ENCODE results near the gene ITGB5. TPM values are rescaled to one million over a fixed set of nuclear protein-coding genes. Genes with fewer than 3 reads are reported as not detected.

Gene ITGB5
- total RNA-seq, 1 experiment from 2014 or later: 77.8 TPM

DNA sequence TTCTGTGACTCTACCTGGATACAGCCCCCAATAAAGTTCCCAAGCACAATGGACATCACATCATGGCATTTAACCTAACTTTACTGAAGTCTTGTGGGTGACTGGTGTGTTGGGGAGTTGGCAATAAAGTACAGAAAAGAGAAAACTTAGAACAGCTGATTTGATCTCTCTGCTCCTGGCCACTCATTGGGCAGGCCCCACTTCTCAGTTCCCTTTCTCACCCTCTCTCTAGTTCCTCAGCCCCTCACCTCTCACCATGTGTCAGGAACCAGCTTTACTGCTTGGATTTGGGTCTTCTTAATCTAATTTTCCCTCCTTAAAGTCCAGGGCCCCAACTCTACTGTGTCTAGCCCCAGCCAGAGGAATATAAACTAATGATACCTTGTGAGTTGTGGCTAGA lies 48.1 kb upstream of the ITGB5 start (continued):
- TF ChIP-seq EZH2 (IDR thresholded peaks at IDR 0.05): no peak
- TF ChIP-seq, protein P1, sequence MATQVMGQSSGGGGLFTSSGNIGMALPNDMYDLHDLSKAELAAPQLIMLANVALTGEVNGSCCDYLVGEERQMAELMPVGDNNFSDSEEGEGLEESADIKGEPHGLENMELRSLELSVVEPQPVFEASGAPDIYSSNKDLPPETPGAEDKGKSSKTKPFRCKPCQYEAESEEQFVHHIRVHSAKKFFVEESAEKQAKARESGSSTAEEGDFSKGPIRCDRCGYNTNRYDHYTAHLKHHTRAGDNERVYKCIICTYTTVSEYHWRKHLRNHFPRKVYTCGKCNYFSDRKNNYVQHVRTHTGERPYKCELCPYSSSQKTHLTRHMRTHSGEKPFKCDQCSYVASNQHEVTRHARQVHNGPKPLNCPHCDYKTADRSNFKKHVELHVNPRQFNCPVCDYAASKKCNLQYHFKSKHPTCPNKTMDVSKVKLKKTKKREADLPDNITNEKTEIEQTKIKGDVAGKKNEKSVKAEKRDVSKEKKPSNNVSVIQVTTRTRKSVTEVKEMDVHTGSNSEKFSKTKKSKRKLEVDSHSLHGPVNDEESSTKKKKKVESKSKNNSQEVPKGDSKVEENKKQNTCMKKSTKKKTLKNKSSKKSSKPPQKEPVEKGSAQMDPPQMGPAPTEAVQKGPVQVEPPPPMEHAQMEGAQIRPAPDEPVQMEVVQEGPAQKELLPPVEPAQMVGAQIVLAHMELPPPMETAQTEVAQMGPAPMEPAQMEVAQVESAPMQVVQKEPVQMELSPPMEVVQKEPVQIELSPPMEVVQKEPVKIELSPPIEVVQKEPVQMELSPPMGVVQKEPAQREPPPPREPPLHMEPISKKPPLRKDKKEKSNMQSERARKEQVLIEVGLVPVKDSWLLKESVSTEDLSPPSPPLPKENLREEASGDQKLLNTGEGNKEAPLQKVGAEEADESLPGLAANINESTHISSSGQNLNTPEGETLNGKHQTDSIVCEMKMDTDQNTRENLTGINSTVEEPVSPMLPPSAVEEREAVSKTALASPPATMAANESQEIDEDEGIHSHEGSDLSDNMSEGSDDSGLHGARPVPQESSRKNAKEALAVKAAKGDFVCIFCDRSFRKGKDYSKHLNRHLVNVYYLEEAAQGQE (IDR thresholded peaks at IDR 0.05; ENCODE audit: low read depth): no peak
- TF ChIP-seq, protein P2, sequence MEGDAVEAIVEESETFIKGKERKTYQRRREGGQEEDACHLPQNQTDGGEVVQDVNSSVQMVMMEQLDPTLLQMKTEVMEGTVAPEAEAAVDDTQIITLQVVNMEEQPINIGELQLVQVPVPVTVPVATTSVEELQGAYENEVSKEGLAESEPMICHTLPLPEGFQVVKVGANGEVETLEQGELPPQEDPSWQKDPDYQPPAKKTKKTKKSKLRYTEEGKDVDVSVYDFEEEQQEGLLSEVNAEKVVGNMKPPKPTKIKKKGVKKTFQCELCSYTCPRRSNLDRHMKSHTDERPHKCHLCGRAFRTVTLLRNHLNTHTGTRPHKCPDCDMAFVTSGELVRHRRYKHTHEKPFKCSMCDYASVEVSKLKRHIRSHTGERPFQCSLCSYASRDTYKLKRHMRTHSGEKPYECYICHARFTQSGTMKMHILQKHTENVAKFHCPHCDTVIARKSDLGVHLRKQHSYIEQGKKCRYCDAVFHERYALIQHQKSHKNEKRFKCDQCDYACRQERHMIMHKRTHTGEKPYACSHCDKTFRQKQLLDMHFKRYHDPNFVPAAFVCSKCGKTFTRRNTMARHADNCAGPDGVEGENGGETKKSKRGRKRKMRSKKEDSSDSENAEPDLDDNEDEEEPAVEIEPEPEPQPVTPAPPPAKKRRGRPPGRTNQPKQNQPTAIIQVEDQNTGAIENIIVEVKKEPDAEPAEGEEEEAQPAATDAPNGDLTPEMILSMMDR (IDR thresholded peaks at IDR 0.05 in 2 of 3, conservative IDR thresholded peaks at IDR 0.05 in 1 of 3; ENCODE audit: borderline replicate concordance in 1 of 3, insufficient read depth in 1 of 3, low read depth in 2 of 3, low read length in 2 of 3): no peak
- TF ChIP-seq, protein P3, sequence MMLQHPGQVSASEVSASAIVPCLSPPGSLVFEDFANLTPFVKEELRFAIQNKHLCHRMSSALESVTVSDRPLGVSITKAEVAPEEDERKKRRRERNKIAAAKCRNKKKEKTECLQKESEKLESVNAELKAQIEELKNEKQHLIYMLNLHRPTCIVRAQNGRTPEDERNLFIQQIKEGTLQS (IDR thresholded peaks at IDR 0.05): no peak
- no peak for TF ChIP-seq POLR2AphosphoS5 (IDR thresholded peaks at IDR 0.05; ENCODE audit: low read depth, low read length)
- no peak for TF ChIP-seq CBX3 (IDR thresholded peaks at IDR 0.05; ENCODE audit: low read depth)

DNA sequence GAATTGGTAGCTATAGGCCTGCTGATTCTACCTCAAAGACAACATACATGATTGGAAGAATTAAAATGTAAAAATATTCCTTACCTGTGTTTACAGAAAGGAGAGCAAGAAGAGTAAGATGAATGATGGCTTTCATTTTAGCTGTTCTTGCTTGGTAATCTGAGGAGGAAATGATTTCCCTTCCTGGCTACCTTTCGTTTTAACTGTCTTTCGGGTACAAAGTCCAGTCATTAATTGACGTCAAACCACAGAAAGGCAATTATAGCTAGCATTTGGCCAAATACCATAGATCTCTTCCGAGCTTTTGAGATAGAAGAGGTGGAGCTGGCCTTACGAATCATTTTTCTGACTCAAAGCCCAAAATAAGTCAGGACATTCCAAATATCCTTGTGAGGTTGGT lies 47.4 kb upstream of the ITGB5 start, which contains the start of gene MUC13:
TSS of gene MUC13 (minus strand) at position 175 of the 400 bp plus-strand sequence. CDS start at position 136, 39 bp downstream.
- no peak for TF ChIP-seq EZH2 (IDR thresholded peaks at IDR 0.05)
- no peak for TF ChIP-seq ELF1 (IDR thresholded peaks at IDR 0.05; ENCODE audit: borderline replicate concordance, low read depth)
- TF ChIP-seq, protein P4, sequence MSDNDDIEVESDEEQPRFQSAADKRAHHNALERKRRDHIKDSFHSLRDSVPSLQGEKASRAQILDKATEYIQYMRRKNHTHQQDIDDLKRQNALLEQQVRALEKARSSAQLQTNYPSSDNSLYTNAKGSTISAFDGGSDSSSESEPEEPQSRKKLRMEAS (IDR thresholded peaks at IDR 0.05): no peak
- Histone ChIP-seq H4K20me1 (ENCODE audit: insufficient read depth) (no peaks in the 10 kb centered on the region), H3K27ac (ENCODE audit: low read depth, low read length) (no peak within 1 kb of the TSS), H3K4me3 (replicated peaks in 1 of 2; ENCODE audit: low read depth in 1 of 2, low read length in 2 of 2) (no peak within 1 kb of the TSS), H3K9me3 (ENCODE audit: control insufficient read depth in 1 of 2, insufficient read depth in 1 of 2, low read depth in 1 of 2, low read length in 2 of 2) (no peaks in the 10 kb centered on the region), H3K36me3 (ENCODE audit: control insufficient read depth in 1 of 2, insufficient read depth in 2 of 2, low read length in 2 of 2) (no peaks in the 10 kb centered on the region), H3K79me2 (ENCODE audit: insufficient read depth, low read length) (no peaks in the 10 kb centered on the region), H3K4me1 (ENCODE audit: control insufficient read depth in 1 of 2, insufficient read depth in 2 of 2, low read length in 2 of 2) (peaks cover 0 to 9% of the 10 kb centered on the region in 2 experiments; a peak in 1 of 4 replicates), H2AFZ (ENCODE audit: low read depth, low read length, poor library complexity, severe bottlenecking) (peak within 1 kb of the TSS; percentile 30), H3K9ac (ENCODE audit: low read length) (no peak within 1 kb of the TSS), H3K4me2 (ENCODE audit: low read length) (peak within 1 kb of the TSS; percentile 37), H3K27me3 (ENCODE audit: insufficient read depth, low read length) (no peaks in the 10 kb centered on the region), H3K9me2 (ENCODE audit: insufficient read depth) (no peaks in the 10 kb centered on the region)
- intact Hi-C loops (cut with micrococcal nuclease): no loop called here
- POLR2A ChIA-PET: no interaction called here
- BruUV-seq (replicated peaks): no TSS peak
- RAD21 ChIA-PET (ENCODE audit: low non-redundant PET in 1 of 2, low total read pairs in 2 of 2, uncharacterized antibody in 2 of 2, unreplicated experiment in 2 of 2): no interaction called here
- CTCF ChIA-PET: no interaction called here
- ATAC-seq (no peak), DNase-seq (ENCODE audit: low read depth, low spot score) (no peak)
